Renal cortex interstitium (tissue), 11 donors: ENCODE data around the gene ARID4A. TPM values are rescaled to one million over a fixed set of nuclear protein-coding genes. Genes with fewer than 3 reads are reported as not detected.
A peak's percentile ranks its signal among the peaks of the same experiment; 100 is the strongest.
"Not testable (repeated sequence)": the region's sequence is repeated elsewhere in the genome, so short reads cannot be mapped to it uniquely, and the experiment has no call there.

Experiments used
- DNase-seq, 11 donors: peaks; one replicate each; pipeline ENCODE4 v3.0.0-alpha.2; 2013; ENCODE audit warnings: low read depth in 9 of 11, low spot score in 4 of 11; ENCODE audit errors: extremely low read depth in 1 of 11
- polyA plus RNA-seq, 3 donors: library from polyadenylated mRNA; unstranded; fragments of 120-200 nt; gene quantifications; one replicate each; pipeline ENCODE4 v1.2.1, GENCODE V29; 2013; ENCODE audit not compliant: insufficient read length in 3 of 3

The ARID4A gene
- polyA plus RNA-seq, 3 donors, result 25.3 to 35.5 (median 33.3) TPM

GRCh38 chr14:58287607-58288042 is 10.7 kb upstream of the ARID4A start:
- DNase-seq, result no peak

DNA sequence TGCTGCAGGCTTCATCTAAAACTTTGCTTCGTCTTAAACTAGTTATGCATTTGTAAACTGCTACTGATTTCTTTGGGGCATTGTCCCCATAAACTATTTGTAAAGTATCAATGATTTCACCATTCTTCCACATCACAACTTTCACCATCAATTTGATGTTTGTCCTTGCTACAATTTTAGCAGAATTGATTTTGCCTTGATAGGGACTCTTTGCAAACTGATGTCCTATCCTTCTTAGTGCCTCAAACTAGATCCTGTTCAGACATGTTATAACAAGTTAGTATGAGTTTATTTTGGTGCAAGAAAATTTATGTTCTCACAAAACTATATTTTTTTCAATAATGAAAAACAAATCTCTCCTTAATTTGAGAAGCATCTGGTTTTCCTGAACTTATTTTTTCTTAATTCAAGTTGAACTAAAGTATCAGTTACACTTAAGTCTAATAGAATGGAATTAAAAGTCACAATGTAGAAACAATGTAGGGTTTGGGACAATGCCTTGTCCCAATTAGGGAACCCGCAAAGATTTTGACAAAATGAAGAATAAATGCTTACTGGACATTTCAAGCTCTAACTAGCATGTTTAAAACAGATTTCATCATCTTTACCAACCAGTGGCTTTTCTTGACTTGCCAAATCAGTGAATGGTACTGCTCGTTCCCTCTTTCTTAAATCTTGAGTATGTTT is 10.1 kb upstream of the ARID4A start:
- DNase-seq, result no peak

- DNase-seq, result no peak
Measured at GRCh38 chr14:58291646-58292045, 6.7 kb upstream of the ARID4A start.

- no peak for DNase-seq
Measured at GRCh38 chr14:58292187-58292586, 6.2 kb upstream of the ARID4A start.

DNA sequence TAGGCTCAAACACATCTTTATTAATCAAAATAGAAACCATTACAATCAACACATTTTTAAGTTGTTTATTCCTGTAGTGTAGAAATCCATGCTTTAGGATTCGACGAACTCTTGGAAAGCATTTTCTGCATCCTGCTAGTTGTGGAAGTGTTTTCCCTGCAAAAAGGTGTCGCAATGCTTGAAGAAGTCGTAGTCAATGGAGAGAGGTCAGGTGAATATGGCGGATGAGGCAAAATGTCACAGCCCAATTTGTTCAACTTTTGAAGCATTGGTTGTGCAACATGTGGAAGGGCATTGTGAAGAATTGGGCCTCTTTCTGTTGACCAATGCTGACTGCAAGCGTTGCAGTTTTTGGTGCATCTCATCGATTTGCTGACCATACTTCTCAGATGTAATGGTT is 4.2 kb upstream of the ARID4A start:
- DNase-seq, result no peak

GRCh38 chr14:58296726-58297125 is 1.6 kb upstream of the ARID4A start:
- DNase-seq, result no peak

- DNase-seq, result peak in 1 of 11 donors; percentile 56
Measured at GRCh38 chr14:58297412-58297761, 968 bp upstream of the ARID4A start.

DNA sequence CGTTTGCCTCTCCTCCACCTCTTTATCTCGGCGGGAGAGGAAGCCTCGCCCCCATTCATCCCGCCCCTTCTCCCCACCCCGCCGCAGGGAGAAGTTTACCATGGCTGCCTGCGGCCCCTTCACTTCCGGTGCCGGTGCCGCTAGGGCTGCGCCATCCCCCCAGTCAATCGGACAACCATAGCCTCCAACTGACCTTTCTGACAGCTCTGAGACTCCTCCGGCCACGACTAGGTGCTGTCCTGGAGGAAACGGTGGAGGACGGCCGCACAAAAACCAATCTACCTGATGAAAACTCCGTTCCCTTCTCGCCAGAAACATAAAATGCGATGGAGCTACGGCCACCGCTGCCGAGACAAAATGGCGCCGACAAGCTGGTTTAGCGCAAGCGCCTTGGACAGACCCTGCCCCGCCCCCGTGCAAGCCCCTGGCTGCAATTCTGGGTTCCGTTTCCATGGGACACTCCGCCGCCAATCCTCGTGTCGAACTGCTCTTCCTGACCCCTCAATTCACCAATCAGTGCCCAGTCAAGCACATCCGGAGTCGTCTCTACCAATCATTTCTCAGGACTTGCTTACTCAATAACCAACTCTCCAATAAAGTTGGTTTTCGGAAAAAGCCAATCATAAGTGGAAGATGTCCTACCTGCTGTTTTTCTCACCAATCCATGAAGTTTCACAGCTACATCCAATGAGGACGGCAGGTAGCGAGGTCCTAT is 436 bp upstream of the ARID4A start:
- DNase-seq, result peak; percentile 97 to 100 (median 99)

- peak in 8 of 11 donors; percentile 16 to 42 (median 20) for DNase-seq
Measured at GRCh38 chr14:58299401-58300330, 1.3 kb downstream of the ARID4A start.

- no peak for DNase-seq
Measured at GRCh38 chr14:58301416-58301815, 3.1 kb downstream of the ARID4A start.

- no peak for DNase-seq
Measured at GRCh38 chr14:58305730-58306129, 7.4 kb downstream of the ARID4A start.

DNA sequence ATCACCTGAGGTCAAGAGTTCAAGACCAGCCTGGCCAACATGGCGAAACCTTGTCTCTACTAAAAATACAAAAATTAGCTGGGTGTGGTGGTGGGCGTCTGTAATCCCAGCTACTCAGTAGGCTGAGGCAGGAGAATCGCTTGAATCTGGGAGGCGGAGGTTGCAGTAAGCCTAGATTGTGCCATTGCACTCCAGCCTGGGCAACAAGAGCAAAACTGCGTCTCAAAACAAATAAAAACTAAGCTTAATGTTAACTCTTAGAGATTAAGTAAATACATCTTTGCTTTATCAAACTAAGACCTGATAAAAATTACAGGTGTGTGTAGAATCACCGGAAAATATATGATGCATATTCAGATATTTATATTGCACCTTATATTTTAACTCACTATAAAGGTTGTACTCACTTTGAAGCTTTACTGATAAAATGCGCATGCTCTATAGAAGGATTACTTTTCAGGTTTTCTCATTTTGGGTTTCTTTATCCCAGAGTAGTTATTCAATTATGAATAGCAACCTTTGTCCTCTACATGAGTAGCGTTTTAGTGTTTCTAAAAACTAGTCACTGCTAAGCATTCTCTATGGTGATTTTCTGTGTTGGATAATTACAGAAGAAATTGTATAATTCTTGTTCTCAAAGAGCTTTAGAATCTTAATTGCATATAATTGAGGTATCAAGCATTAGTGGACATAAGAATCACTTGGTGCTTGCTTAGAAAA is 9.4 kb downstream of the ARID4A start:
- no peak for DNase-seq

- no peak for DNase-seq
Measured at GRCh38 chr14:58309086-58309485, 10.7 kb downstream of the ARID4A start.

DNA sequence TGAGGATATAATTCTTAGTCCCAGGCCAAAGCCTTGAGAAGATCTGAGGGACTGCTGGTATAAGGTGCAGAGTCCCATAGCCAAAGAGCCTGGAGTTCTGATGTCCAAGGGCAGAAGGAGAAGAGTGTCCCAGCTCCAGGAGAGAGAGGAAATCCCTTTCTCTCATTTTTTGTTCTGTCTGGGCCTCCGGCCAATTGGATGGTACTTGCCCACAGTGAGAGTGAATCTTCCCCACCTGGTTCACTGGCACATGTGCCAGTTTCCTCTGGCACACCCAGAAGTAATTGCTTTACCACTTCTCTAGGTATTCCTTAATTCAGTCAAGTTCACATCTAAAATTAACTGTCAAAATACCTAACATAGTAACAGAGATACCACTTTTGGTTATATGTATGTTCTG is 15.3 kb downstream of the ARID4A start:
- DNase-seq, result no peak

GRCh38 chr14:58315606-58316005 is 17.3 kb downstream of the ARID4A start:
- no peak for DNase-seq

GRCh38 chr14:58327019-58327418 is 28.7 kb downstream of the ARID4A start:
- no peak for DNase-seq

- peak; percentile 80 to 96 (median 92) for DNase-seq
Measured at GRCh38 chr14:58331111-58331510, 32.8 kb downstream of the ARID4A start.

DNA sequence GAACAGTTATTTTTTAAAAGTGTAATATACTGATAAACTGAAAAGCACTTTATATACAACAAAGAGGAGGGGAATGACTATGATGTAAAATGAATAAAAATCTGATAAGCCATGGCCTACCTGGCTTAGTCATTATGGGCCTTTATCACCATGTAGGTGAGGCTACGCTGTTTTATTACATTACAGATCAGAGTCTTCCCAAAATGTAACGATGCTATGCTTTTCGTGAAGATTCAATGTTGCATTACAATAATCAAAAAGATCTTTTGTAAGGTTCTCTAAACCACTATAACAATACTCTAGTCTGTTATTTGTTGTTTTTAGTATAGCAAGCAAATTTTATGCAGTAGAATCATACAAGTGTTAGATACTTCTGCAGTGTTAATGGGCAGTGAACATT is 34.2 kb downstream of the ARID4A start:
- DNase-seq, result no peak

- not testable (repeated sequence) for DNase-seq
Measured at GRCh38 chr14:58339666-58340065, 41.3 kb downstream of the ARID4A start.
